PC-9 (cell line): ENCODE results near the gene MMD. TPM values are rescaled to one million over a fixed set of nuclear protein-coding genes. Genes with fewer than 3 reads are reported as not detected.

Experiments
- BruUV-seq: library from RNA; stranded (reverse); fragments of 400-500 nt; replicated peaks from 2 replicates; lab custom pipeline; 2021; lab: Mats Ljungman, UMichigan
- CTCF ChIA-PET: fragments of 300-600 bp; sonication (Branson Sonifier 250); formaldehyde crosslinking; loops from one replicate; lab custom pipeline; 2022; ENCODE audit warnings: antibody characterized with exemption; lab: Charles Lee
- POLR2A ChIA-PET: fragments of 300-600 bp; sonication (Branson Sonifier 250); formaldehyde crosslinking; loops from one replicate; lab custom pipeline; 2022; ENCODE audit warnings: antibody characterized with exemption; ENCODE audit not compliant: unreplicated experiment; lab: Charles Lee
- DNase-seq, 2 experiments: peaks; one replicate each; pipeline versions ENCODE4 v3.0.0 to v3.0.0-alpha.2; 2015 to 2022; ENCODE audit warnings: mixed read lengths in 1 of 2
- H2AFZ ChIP-seq: fragments of 200-600 bp; sonication (generic); 2 replicates; pipeline ENCODE4 v1.8.1; 2017; ENCODE audit warnings: antibody characterized with exemption
- H3F3A ChIP-seq: fragments of 200-600 bp; sonication (generic); 2 replicates; pipeline ENCODE4 v1.8.1; 2017; ENCODE audit warnings: antibody characterized with exemption, mild to moderate bottlenecking, low read depth; ENCODE audit not compliant: insufficient read depth
- H3K27ac ChIP-seq: fragments of 200-600 bp; sonication (generic); 2 replicates; pipeline ENCODE4 v1.6.1; 2016; ENCODE audit warnings: mixed run types
- H3K27me3 ChIP-seq: fragments of 200-600 bp; sonication (generic); 2 replicates; pipeline ENCODE4 v1.6.1; 2016; ENCODE audit warnings: low read depth, mixed run types; ENCODE audit not compliant: insufficient read depth
- H3K36me3 ChIP-seq: fragments of 200-600 bp; sonication (generic); 2 replicates; pipeline ENCODE4 v1.6.1; 2016; ENCODE audit warnings: low read depth, mixed run types
- H3K4me1 ChIP-seq: fragments of 200-600 bp; sonication (generic); replicated peaks from 2 replicates; pipeline ENCODE4 v1.6.1; 2016; ENCODE audit warnings: mixed run types; ENCODE audit not compliant: insufficient read depth
- H3K4me2 ChIP-seq: fragments of 200-600 bp; sonication (generic); 2 replicates; pipeline ENCODE4 v1.6.1; 2017; ENCODE audit warnings: mixed run types
- H3K4me3 ChIP-seq: fragments of 200-600 bp; sonication (generic); 2 replicates; pipeline ENCODE4 v1.6.1; 2016; ENCODE audit warnings: mixed run types
- H3K79me2 ChIP-seq: fragments of 200-600 bp; sonication (generic); 2 replicates; pipeline ENCODE4 v1.6.1; 2017; ENCODE audit warnings: low read depth, mixed run types
- H3K9me2 ChIP-seq: fragments of 200-600 bp; sonication (generic); 2 replicates; pipeline ENCODE4 v1.8.1; 2017; ENCODE audit warnings: mild to moderate bottlenecking; ENCODE audit not compliant: insufficient read depth
- H3K9me3 ChIP-seq: fragments of 200-600 bp; sonication (generic); 2 replicates; pipeline ENCODE4 v1.8.1; 2016; ENCODE audit warnings: low read depth; ENCODE audit not compliant: insufficient read depth
- H4K20me1 ChIP-seq: fragments of 200-600 bp; sonication (generic); 2 replicates; pipeline ENCODE4 v1.8.1; 2017; ENCODE audit not compliant: insufficient read depth
- CTCF ChIP-seq: fragments of 200-600 bp; sonication (generic); conservative IDR thresholded peaks from 2 replicates; pipeline ENCODE4 v1.6.1; 2017; ENCODE audit warnings: mixed run types, antibody characterized with exemption, mild to moderate bottlenecking, moderate library complexity
- EZH2 ChIP-seq: fragments of 200-600 bp; sonication (generic); IDR thresholded peaks from 2 replicates; pipeline ENCODE4 v1.8.0; 2017; ENCODE audit warnings: antibody characterized with exemption, low read depth
- intact Hi-C: fragments of 100-400 bp; cut with micrococcal nuclease; formaldehyde crosslinking; loops from one replicate; pipeline ENCODE4 v1.10.0; 2022; ENCODE audit not compliant: unreplicated experiment
- total RNA-seq: library from RNA; stranded (reverse); gene quantifications from 2 replicates; pipeline ENCODE4 v1.2.3, GENCODE V29; 2021

Gene MMD
- total RNA-seq, 1 experiment from 2014 or later, result 7.2 TPM

- 0 out of 2 replicates have a peak, but pooled peaks cover 7% of the 10 kb centered on the region for H3K9me2 ChIP-seq
- no peaks in the 10 kb centered on the region for H3K27me3 ChIP-seq
- no peak for TF ChIP-seq CTCF
- no peak for TF ChIP-seq EZH2
- H3K4me3 ChIP-seq, result no peak overlapping the region
- POLR2A ChIA-PET, result no interaction called here
- H3K4me1 ChIP-seq, result no peaks in the 10 kb centered on the region
- H3K36me3 ChIP-seq, result peaks cover under 1% of the 10 kb centered on the region; the same call in 1 of the 2 replicates
- no peak overlapping the region for H2AFZ ChIP-seq
- H3K9me3 ChIP-seq, result no peaks in the 10 kb centered on the region
- no peaks in the 10 kb centered on the region for H3F3A ChIP-seq
- no peak overlapping the region for H3K27ac ChIP-seq
- intact Hi-C loops, result no loop called here
- DNase-seq, result no peak
- H4K20me1 ChIP-seq, result no peaks in the 10 kb centered on the region
- H3K4me2 ChIP-seq, result no peak overlapping the region
- CTCF ChIA-PET, result interaction anchor here (0.7 kb wide), 1 partner anchor 16 kb away, joined by 3 read pairs; no protein-coding TSS in a partner anchor
- BruUV-seq, result no TSS peak
- no peaks in the 10 kb centered on the region for H3K79me2 ChIP-seq
These were observed 27.1 kb downstream of the MMD start for GRCh38 chr17:55394357-55395021.

- no peaks in the 10 kb centered on the region for H3K36me3 ChIP-seq
- H3K79me2 ChIP-seq, result no peaks in the 10 kb centered on the region
- no peak overlapping the region for H3K27ac ChIP-seq
- 0 out of 2 replicates have a peak, but pooled peaks cover 4% of the 10 kb centered on the region for H3K4me1 ChIP-seq
- no peak for TF ChIP-seq CTCF
- no peak for TF ChIP-seq EZH2
- no peak overlapping the region for H3K4me3 ChIP-seq
- intact Hi-C loops, result no loop called here
- H2AFZ ChIP-seq, result no peak overlapping the region
- DNase-seq, result no peak
- POLR2A ChIA-PET, result no interaction called here
- no peaks in the 10 kb centered on the region for H3K27me3 ChIP-seq
- H4K20me1 ChIP-seq, result no peaks in the 10 kb centered on the region
- BruUV-seq, result no TSS peak
- no peak overlapping the region for H3K4me2 ChIP-seq
- CTCF ChIA-PET, result no interaction called here
- H3F3A ChIP-seq, result no peaks in the 10 kb centered on the region
- H3K9me2 ChIP-seq, result 0 out of 2 replicates have a peak, but pooled peaks cover 7% of the 10 kb centered on the region
- H3K9me3 ChIP-seq, result no peaks in the 10 kb centered on the region
These were observed 29.7 kb downstream of the MMD start for GRCh38 chr17:55391764-55392467.

GRCh38 chr17:55391244-55391757, 30.3 kb downstream of the MMD start:
- Histone ChIP-seq H3F3A (no peaks in the 10 kb centered on the region), H3K27ac (no peak overlapping the region), H2AFZ (no peak overlapping the region), H3K4me2 (no peak overlapping the region), H3K79me2 (no peaks in the 10 kb centered on the region), H3K9me3 (no peaks in the 10 kb centered on the region), H3K36me3 (no peaks in the 10 kb centered on the region), H3K4me1 (0 out of 2 replicates have a peak, but pooled peaks cover 4% of the 10 kb centered on the region), H3K9me2 (0 out of 2 replicates have a peak, but pooled peaks cover 7% of the 10 kb centered on the region), H3K4me3 (no peak overlapping the region), H4K20me1 (no peaks in the 10 kb centered on the region), H3K27me3 (no peaks in the 10 kb centered on the region)
- intact Hi-C loops, result no loop called here
- POLR2A ChIA-PET, result no interaction called here
- TF ChIP-seq EZH2, result no peak
- no peak for TF ChIP-seq CTCF
- no peak for DNase-seq
- CTCF ChIA-PET, result no interaction called here
- no TSS peak for BruUV-seq
